Calu3 (cell line): ENCODE results near the gene ALK. TPM values are rescaled to one million over a fixed set of nuclear protein-coding genes. Genes with fewer than 3 reads are reported as not detected.

Source experiments
- BruUV-seq: library from RNA; stranded (reverse); fragments of 400-500 nt; replicated peaks from 2 replicates; lab custom pipeline; 2021; lab: Mats Ljungman, UMichigan
- CTCF ChIA-PET: fragments of 300-600 bp; sonication (Branson Sonifier 250); formaldehyde crosslinking; loops from one replicate; lab custom pipeline; 2022; ENCODE audit warnings: antibody characterized with exemption; lab: Charles Lee
- DNase-seq: peaks from one replicate; pipeline ENCODE4 v3.0.0; 2022
- H3K27ac Mint-ChIP-seq: one replicate; pipeline ENCODE4 v1.8.0; 2022; ENCODE audit warnings: mixed read lengths; ENCODE audit not compliant: unreplicated experiment
- H3K27me3 Mint-ChIP-seq: one replicate; pipeline ENCODE4 v1.8.0; 2022; ENCODE audit warnings: mixed read lengths; ENCODE audit not compliant: unreplicated experiment
- H3K36me3 Mint-ChIP-seq: one replicate; pipeline ENCODE4 v1.8.0; 2022; ENCODE audit warnings: mild to moderate bottlenecking, moderate library complexity, mixed read lengths; ENCODE audit not compliant: insufficient read depth, unreplicated experiment
- H3K4me1 Mint-ChIP-seq: one replicate; pipeline ENCODE4 v1.8.0; 2022; ENCODE audit warnings: mild to moderate bottlenecking, low read depth, mixed read lengths; ENCODE audit not compliant: unreplicated experiment
- H3K4me3 Mint-ChIP-seq: one replicate; pipeline ENCODE4 v1.8.0; 2022; ENCODE audit warnings: mild to moderate bottlenecking, low read depth, moderate library complexity, mixed read lengths; ENCODE audit not compliant: unreplicated experiment
- H3K9me3 Mint-ChIP-seq: one replicate; pipeline ENCODE4 v1.8.0; 2022; ENCODE audit warnings: low read depth, mixed read lengths; ENCODE audit not compliant: unreplicated experiment
- CTCF ChIP-seq: fragments of 200-600 bp; IDR thresholded peaks from one replicate; pipeline ENCODE4 v1.8.0; 2022; ENCODE audit warnings: antibody characterized with exemption; ENCODE audit not compliant: unreplicated experiment
- intact Hi-C: fragments of 100-400 bp; cut with micrococcal nuclease; formaldehyde crosslinking; loops from one replicate; pipeline ENCODE4 v1.10.0; 2022; ENCODE audit not compliant: unreplicated experiment
- total RNA-seq: library from RNA; stranded (reverse); gene quantifications from 2 replicates; pipeline ENCODE4 v1.2.3, GENCODE V29; 2022

Gene ALK
- total RNA-seq, 1 experiment from 2014 or later: not detected

- CTCF ChIA-PET: no interaction called here
- BruUV-seq: no TSS peak
These were observed 549.2 kb downstream of the ALK start for GRCh38 chr2:29372185-29372584.

GRCh38 chr2:29370581-29371125, 550.7 kb downstream of the ALK start:
- no peak for TF ChIP-seq CTCF
- no peaks in the 10 kb centered on the region for H3K36me3 Mint-ChIP-seq
- intact Hi-C loops: no loop called here
- H3K4me1 Mint-ChIP-seq: no peaks in the 10 kb centered on the region
- no TSS peak for BruUV-seq
- peaks cover 96% of the 10 kb centered on the region for H3K27me3 Mint-ChIP-seq
- H3K4me3 Mint-ChIP-seq: no peak overlapping the region
- no peak for DNase-seq
- H3K27ac Mint-ChIP-seq: no peak overlapping the region
- H3K9me3 Mint-ChIP-seq: no peaks in the 10 kb centered on the region
- CTCF ChIA-PET: no interaction called here

More at GRCh38 chr2:29372185-29372584, 549.2 kb downstream of the ALK start:
- peaks cover 96% of the 10 kb centered on the region for H3K27me3 Mint-ChIP-seq
- no peak for DNase-seq
- H3K36me3 Mint-ChIP-seq: no peaks in the 10 kb centered on the region
- H3K27ac Mint-ChIP-seq: no peak overlapping the region
- no peaks in the 10 kb centered on the region for H3K9me3 Mint-ChIP-seq
- H3K4me1 Mint-ChIP-seq: no peaks in the 10 kb centered on the region
- H3K4me3 Mint-ChIP-seq: no peak overlapping the region
- TF ChIP-seq CTCF: no peak
- intact Hi-C loops: no loop called here

- H3K36me3 Mint-ChIP-seq: no peaks in the 10 kb centered on the region
- no peaks in the 10 kb centered on the region for H3K4me1 Mint-ChIP-seq
- CTCF ChIA-PET: no interaction called here
- no peak for TF ChIP-seq CTCF
- no TSS peak for BruUV-seq
- no peak for DNase-seq
- H3K27ac Mint-ChIP-seq: no peak overlapping the region
- intact Hi-C loops: no loop called here
- H3K9me3 Mint-ChIP-seq: no peaks in the 10 kb centered on the region
- H3K4me3 Mint-ChIP-seq: no peak overlapping the region
- H3K27me3 Mint-ChIP-seq: peaks cover 96% of the 10 kb centered on the region
These were observed 551.2 kb downstream of the ALK start for GRCh38 chr2:29370173-29370572.

- intact Hi-C loops: no loop called here
- no peak for TF ChIP-seq CTCF
- no peak for DNase-seq
- no peak overlapping the region for H3K4me3 Mint-ChIP-seq
- CTCF ChIA-PET: no interaction called here
- BruUV-seq: no TSS peak
- H3K9me3 Mint-ChIP-seq: no peaks in the 10 kb centered on the region
- no peak overlapping the region for H3K27ac Mint-ChIP-seq
- H3K4me1 Mint-ChIP-seq: no peaks in the 10 kb centered on the region
- no peaks in the 10 kb centered on the region for H3K36me3 Mint-ChIP-seq
- peaks cover 96% of the 10 kb centered on the region for H3K27me3 Mint-ChIP-seq
These were observed 552.7 kb downstream of the ALK start for GRCh38 chr2:29368659-29369040.
